ENCODE results near the gene SLC9A4.
"Not testable (repeated sequence)": the region's sequence is repeated elsewhere in the genome, so short reads cannot be mapped to it uniquely, and the experiment has no call there.

Gene SLC9A4

GRCh38 chr2:102558463-102558862 is 85.4 kb downstream of the SLC9A4 start:
- DNase-seq: no peak

- DNase-seq: not testable (repeated sequence)
These were observed 89.5 kb downstream of the SLC9A4 start for GRCh38 chr2:102562542-102562941.

- DNase-seq: no peak
These were observed 102.9 kb downstream of the SLC9A4 start for GRCh38 chr2:102575888-102576287.

GRCh38 chr2:102578376-102578775 is 105.3 kb downstream of the SLC9A4 start:
- no peak for DNase-seq

- no peak for DNase-seq
These were observed 108.9 kb downstream of the SLC9A4 start for GRCh38 chr2:102581911-102582310.

- DNase-seq: no peak
These were observed 109.8 kb downstream of the SLC9A4 start for GRCh38 chr2:102582845-102583244.

All from NCI-H1694 treated with DMSO at 0.1 percent for 48 hours (cell line).